ENCODE results near the gene OTUD4. TPM values are rescaled to one million over a fixed set of nuclear protein-coding genes. Genes with fewer than 3 reads are reported as not detected.
"Not testable (repeated sequence)": the region's sequence is repeated elsewhere in the genome, so short reads cannot be mapped to it uniquely, and the experiment has no call there.

Gene OTUD4
- total RNA-seq, 1 donor from 2014 or later = 26.7 TPM

DNA sequence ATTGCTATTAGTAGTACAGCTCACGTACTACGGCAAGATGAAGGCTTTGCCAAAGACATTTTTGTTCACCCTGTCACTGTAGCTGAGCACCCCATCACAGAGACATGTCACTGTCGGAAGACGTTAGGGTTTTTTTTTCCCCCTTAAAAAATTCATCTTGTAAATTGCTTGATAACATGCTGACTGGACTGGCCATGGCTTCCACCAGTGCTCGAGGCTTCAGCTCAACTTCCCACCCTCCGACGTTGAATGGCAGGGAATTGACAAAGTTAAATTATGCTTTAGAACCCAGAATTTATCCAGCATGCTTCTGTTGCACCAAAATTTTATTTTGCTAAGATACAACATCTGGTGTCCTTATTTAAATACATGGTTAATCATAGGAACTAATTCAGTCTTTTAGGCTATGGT is 707 bp upstream of the OTUD4 start:
- DNase-seq (ENCODE audit: low spot score) = no peak
- intact Hi-C loops (cut with DNase I) = no loop called here

DNA sequence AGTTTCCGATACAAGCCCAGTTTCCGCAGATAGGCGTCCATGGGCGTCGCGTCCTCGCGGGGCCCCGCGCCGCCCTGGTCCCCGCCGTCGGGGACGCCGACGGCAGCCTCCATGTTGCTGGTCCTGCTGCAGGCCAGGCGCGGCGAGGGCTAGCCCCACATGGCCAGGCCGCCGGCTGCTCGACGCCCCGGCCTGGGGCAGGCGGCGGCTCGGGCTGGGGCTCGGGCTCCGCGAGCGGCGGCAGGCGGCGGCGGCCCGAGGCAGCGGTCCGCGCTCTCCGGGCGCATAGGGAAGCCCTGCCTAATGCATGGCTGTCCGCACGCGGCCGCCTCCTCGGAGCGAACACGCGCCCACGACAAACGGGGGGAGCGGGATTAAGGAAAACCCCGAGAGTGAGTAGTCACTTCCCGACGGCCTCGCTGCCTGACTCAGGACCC is 510 bp downstream of the OTUD4 start:
- not testable (repeated sequence) for DNase-seq (ENCODE audit: low spot score)
- intact Hi-C loops (cut with DNase I) = loop anchor here (1.0 to 10.0 kb wide), 4 partner anchors 83 to 755 kb away; partner anchors contain the start of genes ABCE1, ANAPC10, MMAA and SMAD1

DNA sequence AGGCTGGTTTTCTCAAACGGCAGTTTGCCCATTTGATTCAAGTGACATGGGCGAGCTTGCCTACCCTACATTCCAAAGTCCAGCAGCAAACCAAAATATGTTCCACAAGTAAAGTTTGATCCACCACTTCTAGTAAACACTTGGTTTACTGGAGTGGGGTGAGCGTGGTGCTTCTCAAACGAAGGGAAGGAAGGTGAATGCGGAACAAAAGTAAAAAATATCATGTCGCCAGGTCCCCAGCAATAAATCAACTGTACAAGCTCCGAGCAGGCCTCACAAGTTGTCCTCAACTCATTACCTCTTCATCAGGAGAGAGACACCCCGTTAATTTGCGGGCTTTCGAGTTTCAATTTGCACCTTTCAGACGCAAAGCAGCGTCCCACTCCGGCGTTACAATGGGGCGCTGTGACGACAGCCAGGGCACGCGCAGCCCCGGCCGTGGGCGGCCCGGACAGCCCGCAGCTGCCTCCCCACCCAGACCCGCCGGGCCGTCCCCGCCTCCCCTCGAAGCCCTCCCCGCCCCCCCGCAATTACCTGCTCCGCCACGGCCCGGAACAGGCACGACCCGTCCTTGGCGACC is 1.0 kb downstream of the OTUD4 start:
- peak; percentile 87 for DNase-seq (ENCODE audit: low spot score)
- intact Hi-C loops (cut with DNase I) = loop anchor here (5.0 to 10.0 kb wide), 3 partner anchors 82 to 755 kb away; partner anchors contain the start of genes ABCE1, ANAPC10, SMAD1 and ZNF827

DNA sequence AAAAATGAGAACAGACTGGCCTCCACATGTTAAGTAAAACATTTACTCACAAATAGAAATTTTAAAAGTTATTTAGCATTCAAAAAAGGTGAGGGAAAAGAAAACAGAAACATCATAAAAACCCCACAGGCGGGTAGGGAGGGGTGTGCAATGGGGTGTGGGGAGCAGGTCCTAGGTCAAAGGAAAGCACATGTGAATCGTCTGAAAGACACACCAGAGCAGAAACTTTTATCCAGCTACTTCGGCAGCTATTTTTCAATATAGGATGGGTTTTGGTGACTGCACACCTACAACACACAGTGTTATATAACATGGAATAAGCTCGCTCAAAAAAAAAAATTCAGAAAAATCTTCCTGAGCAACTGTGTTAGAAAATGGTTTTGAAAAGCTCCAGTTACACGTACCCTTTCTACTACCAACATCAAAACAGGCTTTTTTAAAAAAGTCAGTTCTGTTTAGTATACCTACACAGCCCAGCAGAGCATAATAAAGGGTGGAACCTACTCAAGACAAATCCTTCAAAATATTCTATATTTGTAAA is 1.6 kb downstream of the OTUD4 start:
- DNase-seq (ENCODE audit: low spot score) = no peak
- intact Hi-C loops (cut with DNase I) = loop anchor here (5.0 to 10.0 kb wide), 3 partner anchors 82 to 756 kb away; partner anchors contain the start of genes ABCE1, ANAPC10, SMAD1 and ZNF827

DNA sequence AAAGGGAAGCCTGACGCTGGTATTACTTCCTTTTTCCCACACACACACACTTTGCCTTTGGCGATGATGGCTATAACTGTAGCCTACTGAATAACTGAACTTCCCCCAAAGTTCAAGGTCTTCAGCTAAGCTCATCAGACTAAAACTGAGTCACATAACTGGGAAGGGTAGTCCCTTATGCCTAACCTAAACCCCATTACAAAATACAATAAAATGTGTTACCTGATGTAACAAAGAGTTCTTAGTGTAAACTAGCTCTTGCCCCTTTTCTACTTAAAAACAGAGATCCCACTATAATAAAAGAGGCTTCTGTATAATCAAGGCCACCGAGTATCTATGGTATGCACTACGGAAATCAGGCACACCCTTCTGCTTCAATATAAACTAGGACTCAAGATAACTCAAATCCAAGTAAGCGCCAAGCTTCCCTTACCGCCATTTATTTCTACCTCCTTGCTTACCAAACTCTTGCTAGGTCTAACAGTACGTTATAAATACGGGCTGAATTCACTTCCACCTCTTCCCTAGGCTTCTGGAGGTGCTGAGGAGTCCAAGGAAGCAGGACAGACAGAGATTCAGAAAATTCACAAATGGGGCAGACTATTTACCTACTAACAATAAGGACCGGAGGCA is 2.4 kb downstream of the OTUD4 start:
- no peak for DNase-seq (ENCODE audit: low spot score)
- intact Hi-C loops (cut with DNase I) = loop anchor here (2.0 to 10.0 kb wide), 4 partner anchors 23 to 757 kb away; partner anchors contain the start of genes ABCE1, ANAPC10, SMAD1 and ZNF827

DNA sequence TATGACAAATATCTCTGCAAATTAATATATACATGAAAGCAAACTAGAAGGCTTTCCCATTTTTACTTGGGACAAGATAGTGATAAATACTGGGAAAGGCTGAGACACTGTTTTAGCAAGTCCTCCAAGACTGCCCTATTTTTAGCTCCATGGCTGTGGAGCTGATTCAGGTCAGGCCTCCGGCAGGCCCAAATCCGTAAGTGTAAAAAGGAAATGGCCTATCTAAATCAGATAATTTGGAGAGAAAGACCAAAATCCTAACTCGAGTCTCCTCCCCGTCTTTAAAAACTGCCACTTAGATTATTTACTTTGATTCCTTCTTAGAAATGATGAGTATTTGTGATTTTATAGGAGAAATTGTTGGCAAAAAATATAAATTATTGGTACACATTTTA is 2.9 kb downstream of the OTUD4 start:
- no peak for DNase-seq (ENCODE audit: low spot score)
- intact Hi-C loops (cut with DNase I) = loop anchor here (2.0 to 10.0 kb wide), 4 partner anchors 23 to 757 kb away; partner anchors contain the start of genes ABCE1, ANAPC10, SMAD1 and ZNF827

DNA sequence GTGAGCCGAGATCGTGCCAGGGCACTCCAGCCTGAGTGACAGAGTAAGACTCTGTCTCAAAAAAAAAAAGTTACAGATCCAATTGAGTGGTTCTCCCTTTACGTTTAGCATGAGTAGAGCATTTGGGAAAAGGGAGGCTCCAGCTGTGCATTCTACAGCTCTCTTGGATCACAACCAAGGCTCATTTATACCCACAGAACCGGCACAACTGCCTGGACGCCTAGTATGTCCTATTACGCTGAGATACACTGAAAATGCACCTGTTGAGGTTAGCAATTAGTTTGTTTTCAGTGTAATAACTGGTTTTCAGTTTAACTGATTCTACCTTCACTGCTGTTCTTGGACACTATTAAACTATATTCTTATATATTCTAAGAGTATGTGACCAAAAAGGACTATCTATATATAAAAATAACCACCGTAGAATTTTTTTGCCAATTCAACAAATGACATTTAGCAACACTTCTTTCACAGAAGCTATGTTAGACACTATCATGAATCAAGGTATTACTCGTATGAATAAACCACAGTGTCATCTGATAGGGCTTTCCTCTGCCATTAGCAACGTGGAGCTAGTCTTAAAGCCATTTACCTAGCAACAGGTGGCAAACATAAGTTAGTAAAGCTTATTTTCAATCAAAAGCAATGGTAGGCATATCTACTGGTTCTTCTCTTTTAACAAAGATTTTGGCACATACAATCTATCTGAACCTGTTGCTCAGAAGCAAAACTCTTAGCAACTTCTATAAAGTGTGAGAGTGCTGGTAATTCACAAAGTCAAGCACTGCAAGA is 3.6 kb downstream of the OTUD4 start:
- intact Hi-C loops (cut with DNase I) = loop anchor here (2.0 to 10.0 kb wide), 4 partner anchors 22 to 758 kb away; partner anchors contain the start of genes ABCE1, ANAPC10, SMAD1 and ZNF827
- DNase-seq (ENCODE audit: low spot score) = no peak

DNA sequence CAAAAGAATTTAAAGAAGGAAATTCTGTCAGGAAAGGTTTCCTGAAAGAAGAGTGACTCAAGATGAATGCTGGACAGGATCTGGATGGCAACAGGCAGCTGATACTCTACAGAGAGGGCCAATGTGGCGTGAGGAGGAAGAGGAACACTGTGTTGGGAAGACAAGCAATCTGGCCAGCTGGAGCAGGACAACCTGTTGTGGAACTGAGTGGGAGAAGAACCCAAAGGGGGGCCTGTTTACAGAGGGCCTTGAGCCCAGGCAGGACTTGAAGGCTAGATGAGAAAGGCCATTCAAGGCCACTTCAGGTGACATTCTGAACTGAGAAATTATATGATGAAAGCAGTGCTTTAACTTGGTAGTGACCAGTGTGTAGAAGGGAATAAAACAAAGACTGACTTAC is 8.5 kb downstream of the OTUD4 start:
- no peak for DNase-seq (ENCODE audit: low spot score)

DNA sequence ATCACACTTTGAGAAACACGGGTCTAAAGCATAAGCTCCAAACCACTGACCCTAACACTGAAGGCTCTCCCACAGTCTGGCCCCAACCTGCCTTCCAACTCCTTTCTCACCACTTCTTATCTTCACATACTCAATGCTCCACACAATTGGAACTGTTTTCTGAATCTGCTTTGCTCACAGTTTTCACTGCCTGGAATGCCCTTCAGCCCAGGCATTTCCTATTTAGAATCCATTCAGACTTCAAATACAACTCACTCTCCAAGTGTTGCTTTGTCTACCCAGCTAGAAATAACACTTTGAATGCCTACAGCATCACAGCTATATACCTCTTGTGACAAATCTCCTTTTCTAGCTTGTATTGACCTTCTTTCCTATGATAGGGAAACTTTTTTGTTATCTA is 10.2 kb downstream of the OTUD4 start:
- intact Hi-C loops (cut with DNase I) = loop anchor here (10.0 kb wide), 1 partner anchor 765 kb away; the partner anchor contains the start of gene ZNF827

More for the DNA sequence above, 8.5 kb downstream of the OTUD4 start:
- intact Hi-C loops (cut with DNase I) = loop anchor here (10.0 kb wide), 1 partner anchor 763 kb away; the partner anchor contains the start of gene ZNF827

DNA sequence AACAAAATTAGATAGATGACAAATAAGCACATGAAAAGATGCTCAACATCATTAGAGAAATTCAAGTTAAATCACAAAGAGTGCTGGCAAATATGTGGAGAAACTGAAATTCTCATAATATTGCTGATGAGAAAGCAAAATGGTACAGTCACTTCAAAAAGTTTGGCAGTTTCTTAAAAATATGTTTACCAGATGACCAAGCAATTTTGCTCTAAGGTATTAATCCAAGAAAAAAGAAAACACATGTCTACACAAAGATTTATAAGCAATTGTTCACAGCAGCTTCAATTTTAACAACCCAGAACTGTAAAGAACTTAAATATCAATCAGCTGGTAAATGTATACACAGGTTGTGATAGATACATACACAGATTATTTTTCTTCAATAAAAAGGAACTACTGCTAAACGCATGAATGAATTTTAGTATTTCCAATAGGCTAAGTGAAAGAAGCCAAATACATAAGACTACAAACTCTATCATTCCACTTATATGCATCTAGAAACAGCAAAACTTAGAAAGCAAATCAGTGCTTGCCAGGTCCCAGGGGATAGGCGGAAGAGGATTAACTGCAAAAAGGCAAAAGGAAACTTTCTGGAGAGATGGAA is 11.7 kb downstream of the OTUD4 start:
- intact Hi-C loops (cut with DNase I) = no loop called here
- DNase-seq (ENCODE audit: low spot score) = no peak

More for the DNA sequence above, 10.2 kb downstream of the OTUD4 start:
- no peak for DNase-seq (ENCODE audit: low spot score)

DNA sequence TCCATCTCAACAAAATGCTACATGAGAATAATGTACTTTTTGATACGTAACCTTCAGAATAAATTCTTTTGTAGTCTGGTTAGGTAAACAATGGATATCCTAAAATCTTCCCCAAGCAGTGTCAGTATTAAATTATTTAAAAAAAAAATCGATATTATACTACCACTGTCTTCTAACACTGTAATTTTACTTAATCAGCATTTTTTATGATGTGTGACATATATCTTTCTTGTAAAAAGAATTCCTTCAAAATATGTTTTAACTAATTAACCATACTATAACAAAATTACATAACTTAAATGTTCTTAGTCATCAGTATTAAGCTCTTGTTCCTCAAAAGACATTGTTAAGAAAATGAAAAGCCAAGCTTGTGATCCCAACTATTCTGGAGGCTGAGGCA is 12.5 kb downstream of the OTUD4 start:
- no peak for DNase-seq (ENCODE audit: low spot score)
- intact Hi-C loops (cut with DNase I) = no loop called here

DNA sequence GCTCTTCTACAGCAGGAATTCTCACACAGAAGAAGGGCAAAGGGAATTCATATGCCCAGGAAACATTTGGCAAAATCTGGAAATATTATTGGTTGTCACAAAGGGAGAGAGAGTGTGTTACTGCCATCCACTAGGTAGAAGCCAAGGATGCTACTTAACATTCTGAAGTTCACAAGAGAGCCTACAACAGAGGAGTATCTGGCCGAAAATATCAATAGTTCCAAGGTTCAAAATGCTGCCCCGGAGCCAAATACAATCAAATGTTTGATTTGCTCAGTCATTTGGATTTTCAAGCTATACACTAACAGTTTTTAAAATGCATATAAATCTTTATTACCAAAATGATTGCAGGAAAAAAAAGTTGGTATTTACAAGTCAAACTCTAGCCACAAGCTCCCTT is 18.8 kb downstream of the OTUD4 start:
- intact Hi-C loops (cut with DNase I) = no loop called here
- no peak for DNase-seq (ENCODE audit: low spot score)

DNA sequence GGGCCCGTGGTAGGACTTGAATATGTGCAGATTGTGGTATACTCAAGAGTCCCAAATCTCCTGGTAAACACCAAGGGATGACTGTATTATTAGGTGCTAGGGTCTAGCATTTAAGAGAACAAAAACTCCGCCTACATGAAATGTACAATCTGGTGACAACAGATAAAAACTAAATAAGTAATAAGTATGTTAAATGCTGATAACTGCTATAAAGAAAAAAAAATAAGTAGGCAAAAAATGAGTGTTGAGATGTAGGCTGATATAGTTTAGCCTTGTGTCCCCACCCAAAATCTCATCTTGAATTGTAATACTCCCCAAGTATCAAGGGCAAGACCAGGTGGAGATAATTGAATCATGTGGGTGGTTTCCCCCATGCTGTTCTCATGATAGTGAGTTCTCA is 23.4 kb downstream of the OTUD4 start:
- intact Hi-C loops (cut with DNase I) = loop anchor here (5.0 to 10.0 kb wide), 2 partner anchors 398 to 460 kb away; partner anchors contain the start of gene MMAA

DNA sequence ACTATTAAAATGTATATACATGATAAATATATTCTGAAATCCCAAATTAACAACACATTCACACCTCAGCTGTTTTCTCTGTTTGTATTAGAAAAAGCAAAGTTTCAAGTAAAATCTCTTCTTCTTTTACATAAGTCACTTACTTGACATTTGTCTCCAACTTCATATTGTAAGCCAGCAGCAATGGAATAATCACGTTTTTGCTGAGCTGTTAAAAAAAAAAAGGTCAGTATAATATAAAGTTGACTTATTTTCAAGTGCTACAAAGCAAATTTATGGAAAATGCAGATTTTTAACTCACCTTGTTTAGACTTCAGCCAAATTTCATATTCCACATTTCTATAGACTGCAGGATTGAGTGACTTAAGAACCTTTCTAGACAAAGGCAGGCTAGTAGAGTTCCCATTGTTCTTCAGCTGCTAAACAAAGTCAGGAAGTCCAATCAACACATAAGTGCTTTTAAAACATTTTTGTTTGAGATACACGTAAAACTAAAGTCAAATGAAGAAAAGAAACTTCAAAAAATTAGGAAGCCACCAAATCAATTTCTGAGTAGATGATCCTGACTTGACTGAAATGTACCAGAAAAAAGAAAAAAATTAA is 25.0 kb downstream of the OTUD4 start:
- intact Hi-C loops (cut with DNase I) = loop anchor here (2.0 to 10.0 kb wide), 3 partner anchors 21 to 462 kb away; partner anchors contain the start of gene MMAA
- DNase-seq (ENCODE audit: low spot score) = no peak

More for the DNA sequence above, 23.4 kb downstream of the OTUD4 start:
- DNase-seq (ENCODE audit: low spot score) = no peak

DNA sequence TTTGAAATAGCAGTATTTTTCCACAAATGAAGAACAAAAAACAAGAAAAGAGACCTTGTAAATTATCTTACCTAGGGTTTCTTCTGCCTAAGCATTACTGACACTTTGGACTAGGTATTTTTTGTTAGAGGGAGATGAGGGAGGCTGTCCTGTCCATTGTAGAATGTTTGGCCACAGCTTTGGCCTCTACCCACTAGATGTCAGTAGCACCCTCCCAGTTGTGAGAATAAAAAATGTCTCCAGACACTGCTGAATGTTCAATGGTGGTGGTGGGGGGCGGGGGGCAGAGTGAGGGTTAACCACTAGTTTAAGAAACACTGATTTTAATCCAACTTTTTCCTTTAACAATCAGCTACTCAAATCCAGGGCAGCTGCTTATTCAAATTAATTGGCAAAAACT is 25.8 kb downstream of the OTUD4 start:
- DNase-seq (ENCODE audit: low spot score) = no peak
- intact Hi-C loops (cut with DNase I) = loop anchor here (2.0 to 10.0 kb wide), 2 partner anchors 22 to 400 kb away; no protein-coding TSS in a partner anchor

DNA sequence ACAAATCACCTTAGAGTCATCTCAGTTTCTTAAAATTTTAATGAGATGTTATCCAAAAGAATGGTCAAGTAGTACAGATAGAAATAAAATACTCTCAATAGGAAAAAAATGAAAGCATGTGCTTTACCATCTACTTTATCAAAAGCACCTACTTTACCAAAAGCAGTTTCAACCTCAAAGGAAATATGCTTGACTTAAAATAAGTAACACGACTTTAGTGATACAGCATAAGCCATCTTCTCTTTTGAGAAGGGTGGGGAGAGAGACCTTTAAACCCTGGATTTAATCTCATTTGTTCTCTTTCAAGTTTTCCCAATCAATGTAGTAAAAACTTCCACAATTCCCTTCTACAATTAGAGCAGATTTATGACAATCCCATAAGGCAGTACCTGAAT is 26.5 kb downstream of the OTUD4 start:
- intact Hi-C loops (cut with DNase I) = loop anchor here (2.0 to 10.0 kb wide), 2 partner anchors 23 to 401 kb away; no protein-coding TSS in a partner anchor
- DNase-seq (ENCODE audit: low spot score) = no peak

DNA sequence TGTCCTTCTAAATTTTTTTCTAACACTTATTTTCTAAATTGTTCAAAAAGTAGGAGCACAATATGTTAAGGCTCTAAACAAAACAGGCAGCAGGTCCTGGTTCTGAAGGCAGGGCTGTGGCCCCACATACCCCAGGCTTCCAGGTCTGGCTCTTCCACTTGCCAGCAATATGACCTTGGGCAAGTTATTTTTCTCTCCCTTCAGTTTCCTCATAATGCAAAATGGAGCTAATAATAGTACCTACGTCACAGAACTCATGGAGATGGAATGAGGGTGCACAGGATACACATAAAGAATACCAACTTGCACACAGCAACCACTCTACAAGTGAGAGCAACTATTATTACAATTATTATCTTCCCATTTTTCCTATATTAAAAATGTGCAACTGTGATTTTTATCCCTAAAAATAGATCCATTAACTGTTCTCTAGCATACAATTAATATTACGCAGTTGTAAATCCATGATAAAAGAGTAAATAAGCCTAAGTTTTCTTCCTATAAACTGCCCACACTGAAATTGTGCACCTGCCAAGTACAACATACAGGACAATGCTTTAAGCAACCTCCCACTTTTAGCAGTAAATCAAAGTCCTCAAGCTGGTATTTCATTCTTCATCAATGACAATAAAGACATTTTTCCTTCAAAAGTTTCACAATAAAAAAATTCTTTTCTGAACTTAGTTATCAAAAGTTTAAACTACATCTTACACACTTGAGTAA is 27.0 kb downstream of the OTUD4 start:
- DNase-seq (ENCODE audit: low spot score) = no peak
- intact Hi-C loops (cut with DNase I) = loop anchor here (10.0 kb wide), 1 partner anchor 401 kb away; no protein-coding TSS in a partner anchor

DNA sequence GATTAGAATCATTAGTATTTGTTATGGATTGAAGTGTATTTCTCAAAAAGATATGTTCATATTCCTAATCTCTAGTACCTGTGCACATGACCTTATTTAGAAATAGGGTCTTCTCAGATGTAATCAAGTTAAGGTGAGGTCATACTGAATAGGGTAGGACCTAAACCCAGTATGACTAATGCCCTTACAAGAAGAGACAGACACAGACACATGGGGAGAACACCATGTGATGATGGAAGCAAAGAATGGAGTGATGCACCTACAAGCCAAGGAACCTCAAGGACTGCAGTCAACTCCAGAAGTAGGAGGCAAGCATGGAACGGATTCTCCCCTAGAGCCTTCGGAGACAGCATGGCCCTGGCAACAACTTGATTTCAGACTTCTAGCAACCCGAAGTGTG is 31.4 kb downstream of the OTUD4 start:
- intact Hi-C loops (cut with DNase I) = no loop called here
- no peak for DNase-seq (ENCODE audit: low spot score)

Data from cardiac septum (tissue), 1 donor.